Psoas muscle (tissue), 8 donors: ENCODE measurements around the gene LMF1. TPM values are rescaled to one million over a fixed set of nuclear protein-coding genes. Genes with fewer than 3 reads are reported as not detected.

ENCODE experiments used
- ATAC-seq, 4 donors: fragments of 200-7000 bp; cut with Tn5 transposase; one replicate each; pipeline ENCODE4 v1.9.1; 2020; ENCODE audit warnings: moderate library complexity in 3 of 4, mild to moderate bottlenecking in 2 of 4
- DNase-seq, 2 donors: peaks; one replicate each; pipeline ENCODE4 v3.0.0-alpha.2; 2020
- H3K27ac ChIP-seq: fragments of 200-600 bp; one replicate; pipeline ENCODE4 v1.8.0; 2022
- H3K27me3 ChIP-seq, 3 donors: fragments of 200-600 bp in 1 of 3; one replicate each; pipeline versions ENCODE4 v1.6.1 to v1.8.0; 2013 to 2022; ENCODE audit warnings: low read length in 2 of 3, mild to moderate bottlenecking in 2 of 3, moderate library complexity in 1 of 3; ENCODE audit not compliant: insufficient read depth in 3 of 3
- H3K36me3 ChIP-seq, 2 donors: fragments of 200-600 bp in 1 of 2; one replicate each; pipeline versions ENCODE4 v1.6.1 to v1.8.0; 2013 to 2022; ENCODE audit warnings: low read depth in 1 of 2, mild to moderate bottlenecking in 1 of 2, moderate library complexity in 1 of 2; ENCODE audit not compliant: insufficient read depth in 1 of 2
- H3K4me1 ChIP-seq: fragments of 200-600 bp; one replicate; pipeline ENCODE4 v1.8.0; 2022
- H3K4me3 ChIP-seq: fragments of 200-600 bp; one replicate; pipeline ENCODE4 v1.8.0; 2022; ENCODE audit warnings: mild to moderate bottlenecking
- H3K9me3 ChIP-seq: fragments of 200-600 bp; one replicate; pipeline ENCODE4 v1.8.0; 2022
- WGBS, 3 donors: extraction: QIAGEN DNeasy Blood & Tissue Kit; methylation state at CpG; one replicate each; pipeline versions ENCODE4 v1.1.6 to v1.1.7; 2013; 5-methylcytosine and 5-hydroxymethylcytosine counted together
- intact Hi-C, 2 donors: fragments of 100-400 bp; cut with DNase I; formaldehyde crosslinking; loops; one replicate each; pipeline versions ENCODE4 v1.11.0 to v1.14.2; 2022
- polyA plus RNA-seq, 3 donors: library from polyadenylated mRNA; stranded (reverse); fragments of 200-250 nt; gene quantifications; one replicate each; pipeline ENCODE4 v1.2.3, GENCODE V29; 2013
- total RNA-seq, 4 donors: library from RNA; stranded (reverse); fragmentation: NEBNext Ultra II Directional in 2 of 4; extraction: Animal tissue kit (Norgen Biotek cat#: 25700) in 2 of 4; gene quantifications; one replicate each; pipeline versions ENCODE4 v1.2.1 to v1.2.4, GENCODE V29; 2021 to 2023
- TF ChIP-seq, protein P1 (sequence below): fragments of 200-600 bp; IDR thresholded peaks from one replicate; pipeline ENCODE4 v1.8.0; 2022; ENCODE audit warnings: antibody characterized with exemption
- donor health status: healthy with polysubstance abuse.
- donor health status: DM: no; HTN: no; CAD: no; lungs with moderate emphysema.
- donor health status: Bipolar disorder and iron deficiency.
- donor health status: healthy.
- donor health status: DM: yes; HTN: yes; CAD: no.
- donor health status: DM: no; HTN: no; CAD: no.
- donor health status: DM: no; HTN: no; CAD: no.
- donor health status: DM: yes; HTN: yes; CAD: no.

Gene LMF1
- total and polyA plus RNA-seq, 7 donors, result 1.9 to 9.0 (median 4.0) TPM

DNA sequence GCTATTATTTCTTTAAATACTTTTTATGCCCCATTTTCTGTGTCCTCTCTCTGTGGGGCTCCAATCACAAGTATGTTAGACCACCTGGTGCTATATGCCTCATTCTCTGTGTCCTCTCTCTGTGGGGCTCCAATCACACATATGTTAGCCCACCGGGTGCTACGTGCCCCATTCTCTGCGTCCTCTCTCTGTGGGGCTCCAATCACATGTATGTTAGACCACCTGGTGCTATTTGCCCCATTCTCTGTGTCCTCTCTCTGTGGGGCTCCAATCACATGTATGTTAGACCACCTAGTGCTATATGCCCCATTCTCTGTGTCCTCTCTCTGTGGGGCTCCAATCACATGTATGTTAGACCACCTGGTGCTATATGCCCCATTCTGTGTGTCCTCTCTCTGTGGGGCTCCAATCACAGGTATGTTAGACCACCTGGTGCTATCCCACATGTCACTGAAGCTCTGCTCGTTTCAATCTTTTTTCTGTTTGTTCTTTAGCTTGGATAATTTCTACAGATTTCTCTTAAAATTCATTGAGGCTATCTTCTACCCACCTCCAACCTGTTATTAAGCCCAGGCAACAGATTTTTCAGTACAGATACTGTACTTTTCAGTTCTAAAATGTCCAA, 28.2 kb downstream of the LMF1 start:
- ATAC-seq, result no peak
- H3K4me3 ChIP-seq, result no peak overlapping the region
- peaks cover 13% of the 10 kb centered on the region for H3K9me3 ChIP-seq
- TF ChIP-seq, protein P1, sequence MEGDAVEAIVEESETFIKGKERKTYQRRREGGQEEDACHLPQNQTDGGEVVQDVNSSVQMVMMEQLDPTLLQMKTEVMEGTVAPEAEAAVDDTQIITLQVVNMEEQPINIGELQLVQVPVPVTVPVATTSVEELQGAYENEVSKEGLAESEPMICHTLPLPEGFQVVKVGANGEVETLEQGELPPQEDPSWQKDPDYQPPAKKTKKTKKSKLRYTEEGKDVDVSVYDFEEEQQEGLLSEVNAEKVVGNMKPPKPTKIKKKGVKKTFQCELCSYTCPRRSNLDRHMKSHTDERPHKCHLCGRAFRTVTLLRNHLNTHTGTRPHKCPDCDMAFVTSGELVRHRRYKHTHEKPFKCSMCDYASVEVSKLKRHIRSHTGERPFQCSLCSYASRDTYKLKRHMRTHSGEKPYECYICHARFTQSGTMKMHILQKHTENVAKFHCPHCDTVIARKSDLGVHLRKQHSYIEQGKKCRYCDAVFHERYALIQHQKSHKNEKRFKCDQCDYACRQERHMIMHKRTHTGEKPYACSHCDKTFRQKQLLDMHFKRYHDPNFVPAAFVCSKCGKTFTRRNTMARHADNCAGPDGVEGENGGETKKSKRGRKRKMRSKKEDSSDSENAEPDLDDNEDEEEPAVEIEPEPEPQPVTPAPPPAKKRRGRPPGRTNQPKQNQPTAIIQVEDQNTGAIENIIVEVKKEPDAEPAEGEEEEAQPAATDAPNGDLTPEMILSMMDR, result no peak
- WGBS, 3 donors, result 80 to 98% (median 93%) methylated on average over 4 of the region's 4 CpGs
- H3K36me3 ChIP-seq, result peaks cover 2 to 29% of the 10 kb centered on the region in 2 donors
- H3K4me1 ChIP-seq, result no peaks in the 10 kb centered on the region
- intact Hi-C loops, result no loop called here
- no peak overlapping the region for H3K27ac ChIP-seq
- H3K27me3 ChIP-seq, result no peaks in the 10 kb centered on the region
- peak in 1 of 2 donors; percentile 3 for DNase-seq

- 94 to 97% (median 95%) methylated on average over 15 to 17 of the region's 17 CpGs for whole genome bisulfite sequencing, 3 donors
- ATAC-seq (no peak), DNase-seq (peak in 1 of 2 donors; percentile 35)
- Histone ChIP-seq H3K27me3 (no peaks in the 10 kb centered on the region), H3K4me3 (no peak overlapping the region), H3K4me1 (no peaks in the 10 kb centered on the region), H3K9me3 (peaks cover 13% of the 10 kb centered on the region), H3K36me3 (peaks cover 2 to 10% of the 10 kb centered on the region in 2 donors), H3K27ac (no peak overlapping the region)
- intact Hi-C loops, result no loop called here
- TF ChIP-seq, protein P1, result no peak
Observed at GRCh38 chr16:939941-940340, 30.8 kb downstream of the LMF1 start.

GRCh38 chr16:939311-939710, 31.5 kb downstream of the LMF1 start:
- ATAC-seq (no peak), DNase-seq (peak in 1 of 2 donors; percentile 30)
- no peaks in the 10 kb centered on the region for H3K27me3 ChIP-seq
- TF ChIP-seq, protein P1, result no peak
- H3K36me3 ChIP-seq, result peaks cover 2 to 10% of the 10 kb centered on the region in 2 donors
- WGBS, 3 donors, result 92 to 97% (median 96%) methylated on average over 27 of the region's 27 CpGs
- H3K9me3 ChIP-seq, result peaks cover 13% of the 10 kb centered on the region
- no peaks in the 10 kb centered on the region for H3K4me1 ChIP-seq
- intact Hi-C loops, result no loop called here
- no peak overlapping the region for H3K4me3 ChIP-seq
- no peak overlapping the region for H3K27ac ChIP-seq

DNA sequence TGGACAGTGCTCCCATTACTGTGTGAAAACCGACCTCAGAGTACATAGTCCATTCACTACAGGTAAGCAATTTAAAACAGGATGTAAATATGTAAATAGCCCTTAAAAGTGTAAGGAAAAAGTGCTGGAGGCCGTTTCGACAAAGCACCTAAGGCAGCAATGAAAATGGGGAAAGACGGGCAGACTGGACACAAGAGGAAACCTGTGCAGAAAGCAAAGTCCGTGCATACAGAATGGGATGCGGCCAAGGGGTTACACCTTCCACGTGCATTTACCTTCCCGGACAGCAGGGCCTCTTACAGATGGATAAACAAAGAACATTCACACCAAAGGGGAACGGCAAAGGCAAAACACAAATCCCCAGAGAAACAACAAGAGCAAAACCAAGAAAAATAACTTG, 32.0 kb downstream of the LMF1 start:
- WGBS, 3 donors, result 72 to 88% (median 81%) methylated on average over 9 of the region's 9 CpGs
- no peak for DNase-seq
- H3K27me3 ChIP-seq, result no peaks in the 10 kb centered on the region
- H3K36me3 ChIP-seq, result peaks cover 2 to 15% of the 10 kb centered on the region in 2 donors
- TF ChIP-seq, protein P1, result no peak
- no peak overlapping the region for H3K27ac ChIP-seq
- peaks cover 13% of the 10 kb centered on the region for H3K9me3 ChIP-seq
- H3K4me1 ChIP-seq, result no peaks in the 10 kb centered on the region
- ATAC-seq, result no peak
- no peak overlapping the region for H3K4me3 ChIP-seq
- intact Hi-C loops, result no loop called here

DNA sequence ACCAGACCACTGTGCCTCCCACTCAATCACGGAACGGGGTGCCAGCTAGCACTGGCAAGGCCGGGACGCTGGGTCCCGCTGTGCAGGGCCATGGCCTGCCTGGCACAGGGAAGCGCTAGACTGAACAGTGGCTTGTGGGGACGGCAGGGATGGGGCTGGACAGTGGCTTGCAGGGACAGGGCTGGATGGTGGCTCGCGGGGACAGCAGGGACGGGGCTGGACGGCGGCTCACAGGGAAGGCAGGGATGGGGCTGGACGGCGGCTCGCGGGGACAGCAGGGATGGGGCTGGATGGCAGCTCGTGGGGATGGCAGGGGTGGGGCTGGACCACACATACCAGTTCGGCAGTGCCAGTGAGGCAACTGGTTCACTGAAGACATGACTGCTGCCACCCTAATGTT, 32.6 kb downstream of the LMF1 start:
- intact Hi-C loops, result no loop called here
- peaks cover 2 to 21% of the 10 kb centered on the region in 2 donors for H3K36me3 ChIP-seq
- no peak overlapping the region for H3K4me3 ChIP-seq
- H3K27ac ChIP-seq, result no peak overlapping the region
- 81 to 94% (median 87%) methylated on average over 16 to 18 of the region's 18 CpGs for WGBS, 3 donors
- peaks cover 13% of the 10 kb centered on the region for H3K9me3 ChIP-seq
- H3K4me1 ChIP-seq, result no peaks in the 10 kb centered on the region
- TF ChIP-seq, protein P1, result no peak
- peak in 1 of 2 donors; percentile 32 for DNase-seq
- ATAC-seq, result no peak
- no peaks in the 10 kb centered on the region for H3K27me3 ChIP-seq
